CD4-positive, alpha-beta T cell treated with Interferon alpha-2 for 1 hour (primary cell): ENCODE data around the gene MOCOS.
A peak's percentile ranks its signal among the peaks of the same experiment; 100 is the strongest.

Experiments
- DNase-seq, 2 donors: peaks; one replicate each; pipeline ENCODE4 v3.0.0-alpha.2; 2020 to 2022

Gene MOCOS

GRCh38 chr18:36279001-36279400, 91.7 kb downstream of the MOCOS start:
- no peak for DNase-seq

DNA sequence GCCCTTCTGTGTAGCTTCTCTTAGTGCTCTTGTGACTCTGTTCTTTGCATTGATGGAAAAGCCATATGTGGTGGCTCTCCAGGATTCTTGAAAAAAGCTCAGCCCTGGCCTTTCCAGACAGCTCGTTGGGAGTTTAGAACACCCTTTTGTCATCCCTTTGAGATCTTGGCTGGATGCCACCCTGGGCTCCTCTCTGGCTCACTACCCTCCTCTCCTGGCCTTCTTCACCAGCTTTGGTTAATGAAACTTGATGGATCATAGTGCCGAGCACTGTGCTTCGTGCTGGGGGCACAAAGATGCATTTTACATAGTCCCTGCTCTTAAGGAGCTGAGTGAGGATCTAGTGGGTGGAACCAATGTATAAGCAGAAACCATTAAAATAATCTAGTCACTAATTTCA, 94.6 kb downstream of the MOCOS start:
- no peak for DNase-seq

GRCh38 chr18:36283448-36283847, 96.2 kb downstream of the MOCOS start:
- no peak for DNase-seq

DNA sequence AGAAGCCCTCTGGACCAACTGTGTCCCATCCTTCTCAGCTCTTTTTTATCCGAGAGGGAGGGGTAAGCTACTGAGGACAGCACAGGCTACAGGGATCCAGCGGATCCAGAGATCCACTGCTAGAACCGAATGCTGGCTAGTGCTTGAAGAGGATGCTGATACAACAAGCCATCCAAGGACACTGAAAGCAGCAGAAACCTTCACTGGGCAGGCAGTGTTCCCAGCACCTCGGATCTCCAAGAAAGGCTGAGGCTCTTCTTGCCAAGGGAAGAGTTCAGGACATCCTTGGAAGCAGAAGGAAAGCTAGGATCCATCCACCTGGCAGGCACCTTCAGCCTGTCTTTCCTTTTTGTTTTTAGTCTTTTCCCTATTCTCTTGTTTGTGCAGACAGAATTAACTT, 97.0 kb downstream of the MOCOS start:
- DNase-seq, result no peak

GRCh38 chr18:36284671-36285295, 97.5 kb downstream of the MOCOS start:
- DNase-seq, result peak; percentile 50 to 64

- no peak for DNase-seq
These were observed 100.4 kb downstream of the MOCOS start for GRCh38 chr18:36287653-36288052.

DNA sequence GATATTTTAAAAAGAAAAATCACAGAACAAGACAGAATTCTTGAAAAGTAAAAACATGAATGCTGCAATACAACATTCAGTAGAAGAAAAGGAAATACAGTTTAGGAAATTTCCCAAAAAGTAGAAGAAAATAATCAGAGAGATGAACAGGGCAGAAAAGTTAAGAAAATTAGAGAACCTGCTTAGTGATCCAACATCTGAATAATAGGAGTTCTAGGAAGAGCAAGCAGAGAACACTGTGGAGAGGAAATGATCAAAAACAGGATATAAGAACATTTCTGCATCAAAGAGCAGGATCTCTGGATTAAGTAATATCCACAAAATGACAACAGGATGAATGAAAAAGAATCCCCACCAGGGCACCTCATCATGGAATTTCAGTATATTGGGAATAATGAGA, 101.4 kb downstream of the MOCOS start:
- DNase-seq, result no peak

DNA sequence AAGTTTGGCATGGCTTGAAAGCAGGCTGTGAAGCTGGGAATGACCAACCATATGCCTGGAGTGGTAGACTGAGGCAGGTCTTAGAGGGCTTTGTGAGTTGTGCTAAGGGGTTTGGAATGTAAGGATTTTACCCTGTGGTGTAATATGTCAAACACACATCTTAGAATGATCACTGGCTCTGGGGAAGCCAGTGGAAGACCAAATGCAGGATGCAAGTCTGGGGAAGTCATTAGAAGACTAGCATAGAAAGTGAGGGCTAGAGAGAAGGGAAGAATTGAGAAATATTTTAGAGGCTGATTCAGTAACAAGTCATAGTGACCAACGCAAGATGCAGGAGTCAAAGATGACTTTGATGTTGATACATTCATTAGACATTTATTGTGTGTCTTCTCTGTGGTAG, 106.7 kb downstream of the MOCOS start:
- DNase-seq, result no peak

GRCh38 chr18:36295214-36295613, 107.9 kb downstream of the MOCOS start:
- DNase-seq, result no peak

DNA sequence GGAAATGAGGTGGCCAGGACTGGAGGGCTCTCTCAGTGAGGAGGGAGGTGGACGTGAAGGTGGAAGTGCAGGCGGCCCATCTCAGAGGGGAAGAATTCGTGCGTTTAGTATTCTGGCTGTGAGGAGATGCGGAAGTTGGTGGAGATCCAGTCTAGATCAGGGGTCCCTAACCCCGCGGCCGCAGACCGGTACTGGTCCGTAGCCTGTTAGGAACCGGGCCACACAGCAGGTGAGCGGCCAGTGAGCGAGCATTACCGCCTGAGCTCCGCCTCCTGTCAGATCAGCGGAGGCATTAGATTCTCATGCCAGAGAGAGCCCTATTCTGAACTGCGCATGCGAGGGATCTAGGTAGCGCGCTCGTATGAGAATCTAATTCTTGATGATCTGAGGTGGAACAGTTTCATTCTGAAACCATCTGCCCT, 108.6 kb downstream of the MOCOS start:
- DNase-seq, result no peak

DNA sequence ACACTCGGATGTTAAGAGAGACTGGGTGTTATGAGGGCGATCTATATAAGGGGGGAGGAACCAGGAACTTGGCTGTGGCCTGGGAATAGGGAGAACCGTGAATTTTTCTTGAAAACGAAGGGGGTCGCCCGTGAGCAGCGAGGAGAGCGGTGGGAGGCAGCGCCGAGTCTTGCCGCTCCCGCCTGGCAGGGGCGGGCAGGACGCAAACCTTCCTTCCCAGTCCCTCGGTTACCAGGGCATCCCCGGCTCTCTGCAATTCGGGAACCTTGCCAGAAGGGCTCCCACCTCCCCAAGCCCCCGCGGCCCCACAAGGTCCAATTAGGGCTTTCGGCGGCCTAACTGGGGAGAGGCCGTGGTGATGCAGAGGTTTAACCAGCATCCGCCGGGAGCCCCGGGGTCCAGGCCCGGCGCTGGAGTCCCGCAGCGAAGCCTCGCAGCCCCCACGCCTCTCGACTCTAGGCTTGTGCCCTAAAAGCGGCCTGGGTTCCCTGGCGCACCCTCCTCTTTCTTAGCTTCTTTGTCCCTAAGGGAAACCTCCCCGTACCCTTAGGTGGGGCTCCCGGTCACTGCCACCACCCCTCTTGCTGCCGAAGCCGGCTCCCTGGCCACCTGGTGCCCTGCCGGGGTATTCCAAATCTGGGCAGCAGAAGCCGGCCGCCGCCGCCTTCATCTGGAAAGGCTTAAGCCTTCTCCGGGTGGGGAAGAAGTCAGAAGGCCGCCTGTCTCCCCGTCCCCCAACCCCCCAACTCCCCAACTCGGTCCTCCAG, 109.5 kb downstream of the MOCOS start:
- no peak for DNase-seq

DNA sequence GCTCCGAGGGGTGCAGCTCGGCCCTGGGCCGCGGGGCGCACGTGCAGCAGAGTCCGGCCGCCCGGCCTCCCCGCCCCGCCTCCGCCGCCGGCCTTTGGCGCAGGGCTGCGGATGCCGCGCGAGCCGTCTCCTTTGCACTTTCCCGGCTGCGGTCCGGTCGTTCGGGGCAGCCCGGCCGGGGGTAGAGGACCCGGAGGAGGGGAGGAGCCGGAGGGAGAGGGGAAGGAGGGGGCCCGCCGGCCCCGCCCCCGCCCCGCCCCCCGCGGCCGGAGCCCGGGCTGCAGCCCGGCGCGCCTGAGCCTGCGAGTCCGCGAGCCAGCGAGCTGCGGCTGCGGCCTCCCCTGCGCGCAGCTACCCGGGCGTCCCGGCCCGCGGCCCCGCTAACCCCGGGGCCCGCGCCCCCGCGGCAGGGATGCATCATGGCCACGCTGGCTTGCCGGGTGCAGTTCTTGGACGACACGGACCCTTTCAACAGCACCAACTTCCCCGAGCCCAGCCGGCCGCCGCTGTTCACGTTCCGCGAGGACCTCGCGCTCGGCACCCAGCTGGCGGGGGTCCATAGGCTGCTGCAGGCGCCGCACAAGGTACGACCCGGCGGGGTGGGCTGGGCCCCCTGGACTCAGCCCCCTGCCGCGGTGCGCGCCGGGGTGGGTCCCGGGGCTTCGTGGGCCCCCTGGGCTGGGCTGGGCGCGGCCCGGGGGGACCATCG, 110.3 kb downstream of the MOCOS start, which contains the start of gene FHOD3:
TSS of gene FHOD3 (plus strand) at position 297 of the 709 bp plus-strand sequence. CDS start at position 420, 123 bp downstream.
- DNase-seq, result no peak

GRCh38 chr18:36298126-36298741, 110.9 kb downstream of the MOCOS start:
- DNase-seq, result no peak

DNA sequence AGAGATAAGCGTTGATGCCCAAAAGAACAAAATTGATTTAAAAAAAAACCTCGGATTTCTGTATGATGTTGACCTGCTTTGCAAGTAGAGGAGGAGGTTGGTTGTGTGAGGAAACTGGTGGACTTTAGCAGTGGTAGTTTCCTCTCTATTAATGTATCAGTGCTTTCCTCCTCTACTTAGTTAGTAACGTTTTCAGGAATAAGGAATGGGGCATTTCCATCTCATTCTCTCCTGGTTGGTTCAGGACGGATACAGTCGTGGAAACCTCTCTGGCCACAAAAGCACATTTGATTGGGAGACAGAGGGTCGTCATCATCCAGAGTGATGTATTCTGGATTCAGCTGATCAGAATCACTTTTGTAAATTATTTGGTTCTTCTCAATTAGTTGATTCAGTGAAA, 111.7 kb downstream of the MOCOS start:
- DNase-seq, result no peak

- no peak for DNase-seq
These were observed 112.9 kb downstream of the MOCOS start for GRCh38 chr18:36300211-36300610.

DNA sequence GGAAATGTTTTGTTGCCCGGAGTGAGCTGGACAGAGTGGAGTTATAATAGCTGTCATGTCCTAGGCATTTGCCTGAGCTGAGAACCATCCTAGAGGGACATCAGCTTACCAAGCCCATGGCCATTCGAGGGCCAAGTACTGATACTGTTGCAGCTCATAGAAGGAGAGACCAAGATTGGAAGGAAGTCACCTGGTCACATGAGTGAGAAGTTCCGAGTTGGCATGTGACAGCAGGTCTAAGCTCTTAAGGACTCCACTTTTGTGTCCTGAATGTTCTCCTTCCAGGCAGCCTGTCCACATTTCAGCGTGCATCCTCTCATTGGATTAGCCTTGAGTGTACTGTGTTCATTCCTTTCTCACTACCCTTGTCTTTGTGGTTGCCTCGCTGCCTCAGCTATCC, 114.6 kb downstream of the MOCOS start:
- DNase-seq, result no peak

GRCh38 chr18:36302676-36303075, 115.4 kb downstream of the MOCOS start:
- no peak for DNase-seq

DNA sequence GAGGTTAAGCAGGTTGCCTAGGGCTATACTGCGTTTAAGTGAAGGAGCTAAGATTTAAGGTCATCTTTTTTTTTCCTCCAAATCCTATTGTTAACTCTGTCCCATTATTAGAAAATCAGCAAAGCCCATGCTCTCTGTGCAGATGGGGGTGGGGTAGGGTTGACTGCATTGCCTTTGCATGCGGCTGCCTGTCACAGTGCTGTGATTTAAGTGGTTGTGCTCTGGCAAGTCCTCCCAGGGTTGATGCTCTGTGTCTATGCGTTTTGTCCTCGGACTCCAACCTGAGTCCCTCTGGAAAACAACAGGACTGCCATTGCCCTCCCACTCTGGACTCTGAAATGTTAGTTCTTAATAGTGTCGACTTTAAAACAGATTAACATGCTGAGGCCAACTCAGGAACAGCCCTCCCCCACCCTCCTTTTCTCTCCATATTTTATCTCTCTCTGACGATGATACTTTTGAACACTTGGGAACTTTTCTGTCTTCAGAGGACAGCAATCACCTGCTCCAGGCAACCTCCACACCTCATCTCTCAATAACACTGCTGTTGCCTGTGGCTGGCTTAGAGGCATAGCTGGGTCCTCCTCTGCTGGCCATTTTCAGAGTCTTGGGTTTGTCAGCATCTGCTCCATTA, 116.0 kb downstream of the MOCOS start:
- DNase-seq, result no peak

- no peak for DNase-seq
These were observed 117.4 kb downstream of the MOCOS start for GRCh38 chr18:36304723-36305122.

DNA sequence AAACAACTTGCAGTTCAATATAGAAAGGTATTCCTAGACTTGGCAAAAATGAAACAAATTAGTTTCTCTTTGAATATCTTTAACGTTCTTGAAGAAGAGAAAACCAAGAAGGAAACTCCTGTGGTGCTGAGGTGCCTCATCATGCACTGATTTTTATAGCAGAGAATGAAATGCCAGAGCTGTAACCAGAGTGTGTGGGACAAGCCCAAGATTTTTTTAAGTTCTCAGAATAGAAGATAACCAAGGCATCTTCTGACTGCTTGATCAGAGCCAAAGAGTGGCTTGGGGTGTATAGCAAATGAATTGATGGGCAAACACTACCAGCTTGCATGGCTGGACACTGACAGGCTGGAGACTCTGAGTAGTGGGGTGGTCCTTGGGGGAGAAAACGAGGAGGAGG, 118.1 kb downstream of the MOCOS start:
- no peak for DNase-seq

DNA sequence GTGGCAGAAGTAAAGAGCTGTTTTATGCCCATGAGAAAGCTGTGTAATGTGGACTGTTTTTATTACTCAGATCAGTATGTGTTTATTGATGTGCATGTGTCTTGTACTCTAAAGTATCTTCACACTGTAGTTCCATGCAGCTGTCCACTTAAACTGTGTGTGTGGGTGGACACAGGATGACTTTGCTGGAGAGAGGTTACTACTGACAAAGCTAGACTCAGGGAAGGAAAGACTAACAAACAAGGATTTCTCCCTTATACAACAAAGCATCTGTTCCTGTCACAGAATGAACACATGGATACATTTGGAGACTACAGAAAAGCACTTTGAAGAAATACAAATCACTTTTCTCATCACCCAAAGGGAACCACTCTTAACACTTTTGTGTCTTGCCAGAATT, 120.2 kb downstream of the MOCOS start:
- no peak for DNase-seq

DNA sequence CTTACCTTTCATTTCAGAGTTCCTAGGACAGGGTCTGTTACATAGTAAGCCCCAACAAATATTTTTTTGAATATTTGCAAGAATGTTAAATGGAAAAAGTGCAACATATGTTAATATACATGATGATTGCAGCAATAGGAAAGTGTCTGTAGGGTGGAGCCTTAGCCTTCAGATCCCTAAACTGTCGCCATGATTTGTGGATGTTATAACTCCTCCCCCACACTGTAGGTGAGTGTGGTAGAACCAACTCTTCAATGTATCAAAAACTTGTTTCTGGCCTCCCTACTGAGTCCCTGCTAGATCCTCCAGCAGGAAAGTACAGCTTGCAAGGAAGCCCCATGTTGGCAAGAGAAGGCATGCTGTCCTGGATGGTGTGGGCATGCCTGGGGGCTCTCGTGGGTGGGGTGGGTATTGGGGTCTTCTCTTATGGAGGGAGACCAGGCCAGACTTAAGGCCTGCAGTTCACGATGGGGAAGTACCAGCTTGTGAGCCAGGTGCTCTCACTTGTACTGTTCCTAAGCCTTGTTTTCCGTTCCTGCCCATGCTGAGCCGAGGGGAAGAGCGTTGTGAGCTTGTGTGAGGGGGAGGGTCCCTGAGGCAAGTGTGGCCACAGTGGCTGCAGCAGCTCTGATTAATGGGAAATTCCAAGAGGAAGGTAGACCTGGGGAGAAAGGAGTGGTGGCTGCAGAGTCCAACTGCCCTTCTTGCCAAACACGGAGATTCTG, 121.6 kb downstream of the MOCOS start:
- DNase-seq, result no peak
